Loucy (cell line): ENCODE results near the gene CTSE.
A peak's percentile ranks its signal among the peaks of the same experiment; 100 is the strongest.

Experiments
- H2AFZ ChIP-seq: fragments of 200-600 bp; sonication (generic); 2 replicates; pipeline ENCODE4 v1.6.0; 2016; ENCODE audit warnings: antibody characterized with exemption, mild to moderate bottlenecking, low read length, moderate library complexity
- H3F3A ChIP-seq: fragments of 200-600 bp; 2 replicates; pipeline ENCODE4 v1.6.0; 2016; ENCODE audit warnings: antibody characterized with exemption, low read depth, mild to moderate bottlenecking
- H3K27me3 ChIP-seq: fragments of 200-600 bp; sonication (generic); 2 replicates; pipeline ENCODE4 v1.6.1; 2014; ENCODE audit warnings: low read length, mild to moderate bottlenecking; ENCODE audit not compliant: insufficient read depth, poor library complexity, severe bottlenecking
- H3K36me3 ChIP-seq: fragments of 200-600 bp; sonication (generic); 2 replicates; pipeline ENCODE4 v1.6.1; 2016; ENCODE audit warnings: low read length; ENCODE audit not compliant: insufficient read depth
- H3K4me1 ChIP-seq: fragments of 200-600 bp; sonication (generic); 2 replicates; pipeline ENCODE4 v1.5.1; 2014; ENCODE audit warnings: low read length, mild to moderate bottlenecking; ENCODE audit not compliant: insufficient read depth, poor library complexity, severe bottlenecking
- H3K4me2 ChIP-seq: fragments of 200-600 bp; sonication (generic); 2 replicates; pipeline ENCODE4 v1.6.0; 2014; ENCODE audit warnings: antibody characterized with exemption, low read length, low read depth, mild to moderate bottlenecking; ENCODE audit not compliant: poor library complexity, severe bottlenecking
- H3K4me3 ChIP-seq: fragments of 200-600 bp; sonication (generic); 2 replicates; pipeline ENCODE4 v1.5.1; 2014; ENCODE audit warnings: low read length, mild to moderate bottlenecking, mixed read lengths; ENCODE audit not compliant: poor library complexity, severe bottlenecking
- H3K79me2 ChIP-seq: fragments of 200-600 bp; sonication (generic); 2 replicates; pipeline ENCODE4 v1.6.1; 2014; ENCODE audit warnings: low read length; ENCODE audit not compliant: insufficient read depth
- H3K9ac ChIP-seq: fragments of 200-600 bp; sonication (generic); 2 replicates; pipeline ENCODE4 v1.6.0; 2014; ENCODE audit warnings: mild to moderate bottlenecking, low read depth, low read length, moderate library complexity; ENCODE audit not compliant: poor library complexity, severe bottlenecking
- H3K9me2 ChIP-seq: fragments of 200-600 bp; sonication (generic); replicated peaks from 2 replicates; pipeline ENCODE4 v1.6.1; 2016; ENCODE audit warnings: low read depth, low read length, mixed read lengths
- H3K9me3 ChIP-seq: fragments of 200-600 bp; sonication (generic); 2 replicates; pipeline ENCODE4 v1.6.1; 2014; ENCODE audit warnings: mild to moderate bottlenecking, antibody characterized with exemption, low read length, low read depth; ENCODE audit not compliant: insufficient read depth
- H4K20me1 ChIP-seq: fragments of 200-600 bp; sonication (generic); 2 replicates; pipeline ENCODE4 v1.6.0; 2014; ENCODE audit warnings: antibody characterized with exemption, low read length, mild to moderate bottlenecking; ENCODE audit not compliant: insufficient read depth, poor library complexity, severe bottlenecking
- EZH2phosphoT487 ChIP-seq: fragments of 200-600 bp; IDR thresholded peaks from 2 replicates; pipeline ENCODE4 v1.6.1; 2018; ENCODE audit warnings: antibody characterized with exemption, mild to moderate bottlenecking, moderate library complexity, borderline replicate concordance
- TF ChIP-seq, protein P1 (sequence below): fragments of 200-600 bp; sonication (generic); conservative IDR thresholded peaks from 2 replicates; pipeline ENCODE4 v1.5.1; 2014; ENCODE audit warnings: mild to moderate bottlenecking, antibody characterized with exemption, low read length

The CTSE gene

DNA sequence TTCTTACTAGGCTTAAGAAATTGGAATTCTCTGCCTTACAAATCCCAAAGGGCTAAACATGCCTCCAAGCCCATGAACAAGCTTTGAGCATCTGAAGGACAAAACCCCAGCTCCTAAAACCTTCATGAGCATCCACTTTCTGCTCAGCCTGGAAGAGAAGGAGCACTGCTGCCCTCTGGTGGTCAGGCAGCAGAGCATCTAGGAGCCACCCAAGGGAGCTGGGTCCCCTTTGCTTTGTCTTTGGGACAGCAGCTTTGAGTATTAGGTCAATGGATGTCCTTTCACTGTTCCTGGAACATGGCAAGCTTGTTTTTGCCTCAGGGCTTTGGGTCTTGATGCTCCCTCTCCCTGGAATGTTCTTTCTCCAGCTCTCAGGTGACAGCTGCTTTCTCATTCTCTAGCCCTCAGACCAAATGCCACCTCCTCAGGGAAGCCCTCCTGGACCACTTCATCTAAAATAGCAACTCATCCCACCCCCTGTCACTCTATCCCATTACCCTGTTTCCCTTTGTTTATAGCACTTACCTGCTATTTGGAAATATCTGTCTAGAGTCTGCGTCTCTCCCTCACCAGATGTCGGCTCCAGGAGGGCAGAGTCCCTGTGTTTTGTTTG lies 46.2 kb downstream of the CTSE start:
- TF ChIP-seq, protein P1, sequence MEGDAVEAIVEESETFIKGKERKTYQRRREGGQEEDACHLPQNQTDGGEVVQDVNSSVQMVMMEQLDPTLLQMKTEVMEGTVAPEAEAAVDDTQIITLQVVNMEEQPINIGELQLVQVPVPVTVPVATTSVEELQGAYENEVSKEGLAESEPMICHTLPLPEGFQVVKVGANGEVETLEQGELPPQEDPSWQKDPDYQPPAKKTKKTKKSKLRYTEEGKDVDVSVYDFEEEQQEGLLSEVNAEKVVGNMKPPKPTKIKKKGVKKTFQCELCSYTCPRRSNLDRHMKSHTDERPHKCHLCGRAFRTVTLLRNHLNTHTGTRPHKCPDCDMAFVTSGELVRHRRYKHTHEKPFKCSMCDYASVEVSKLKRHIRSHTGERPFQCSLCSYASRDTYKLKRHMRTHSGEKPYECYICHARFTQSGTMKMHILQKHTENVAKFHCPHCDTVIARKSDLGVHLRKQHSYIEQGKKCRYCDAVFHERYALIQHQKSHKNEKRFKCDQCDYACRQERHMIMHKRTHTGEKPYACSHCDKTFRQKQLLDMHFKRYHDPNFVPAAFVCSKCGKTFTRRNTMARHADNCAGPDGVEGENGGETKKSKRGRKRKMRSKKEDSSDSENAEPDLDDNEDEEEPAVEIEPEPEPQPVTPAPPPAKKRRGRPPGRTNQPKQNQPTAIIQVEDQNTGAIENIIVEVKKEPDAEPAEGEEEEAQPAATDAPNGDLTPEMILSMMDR: peak; percentile 98
- TF ChIP-seq EZH2phosphoT487: no peak
- no peaks in the 10 kb centered on the region for H4K20me1 ChIP-seq
- no peaks in the 10 kb centered on the region for H3K9me3 ChIP-seq
- no peak overlapping the region for H3K9ac ChIP-seq
- H3K36me3 ChIP-seq: no peaks in the 10 kb centered on the region
- no peaks in the 10 kb centered on the region for H3K4me1 ChIP-seq
- H3K27me3 ChIP-seq: no peaks in the 10 kb centered on the region
- no peaks in the 10 kb centered on the region for H3K79me2 ChIP-seq
- H3K4me2 ChIP-seq: no peak overlapping the region
- H3K4me3 ChIP-seq: no peak overlapping the region
- no peak overlapping the region for H2AFZ ChIP-seq
- no peaks in the 10 kb centered on the region for H3K9me2 ChIP-seq
- no peaks in the 10 kb centered on the region for H3F3A ChIP-seq

GRCh38 chr1:205976708-205977401 lies 46.8 kb downstream of the CTSE start:
- H3K9me3 ChIP-seq: no peaks in the 10 kb centered on the region
- no peaks in the 10 kb centered on the region for H3K4me1 ChIP-seq
- no peaks in the 10 kb centered on the region for H3K9me2 ChIP-seq
- H4K20me1 ChIP-seq: no peaks in the 10 kb centered on the region
- H3K79me2 ChIP-seq: no peaks in the 10 kb centered on the region
- H3K36me3 ChIP-seq: no peaks in the 10 kb centered on the region
- TF ChIP-seq, protein P1: no peak
- no peak for TF ChIP-seq EZH2phosphoT487
- no peaks in the 10 kb centered on the region for H3K27me3 ChIP-seq
- H2AFZ ChIP-seq: no peak overlapping the region
- no peak overlapping the region for H3K4me3 ChIP-seq
- H3K4me2 ChIP-seq: no peak overlapping the region
- H3F3A ChIP-seq: no peaks in the 10 kb centered on the region
- no peak overlapping the region for H3K9ac ChIP-seq

GRCh38 chr1:205976036-205976435 lies 47.7 kb downstream of the CTSE start:
- H3K27me3 ChIP-seq: no peaks in the 10 kb centered on the region
- no peak overlapping the region for H3K9ac ChIP-seq
- no peak overlapping the region for H3K4me3 ChIP-seq

More at GRCh38 chr1:205976036-205976435, 47.7 kb downstream of the CTSE start:
- no peaks in the 10 kb centered on the region for H3K9me2 ChIP-seq
- no peaks in the 10 kb centered on the region for H3K79me2 ChIP-seq
- no peaks in the 10 kb centered on the region for H3K9me3 ChIP-seq
- H3F3A ChIP-seq: no peaks in the 10 kb centered on the region
- no peaks in the 10 kb centered on the region for H3K36me3 ChIP-seq
- H3K4me2 ChIP-seq: no peak overlapping the region
- H4K20me1 ChIP-seq: no peaks in the 10 kb centered on the region
- no peak overlapping the region for H2AFZ ChIP-seq
- no peaks in the 10 kb centered on the region for H3K4me1 ChIP-seq
- no peak for TF ChIP-seq EZH2phosphoT487
- TF ChIP-seq, protein P1: no peak
